Stomach (tissue), 4 donors: ENCODE results near the gene KCNQ1.

ENCODE experiments used
- POLR2A ChIP-seq, 4 donors: fragments of 450-650 bp; IDR thresholded peaks; one replicate each; pipeline ENCODE4 v1.6.1; 2016; ENCODE audit warnings: antibody characterized with exemption in 4 of 4, control low read depth in 2 of 4, mild to moderate bottlenecking in 1 of 4, moderate library complexity in 1 of 4
- TF ChIP-seq, protein P1 (sequence below), 7 experiments: fragments of 450-650 bp in 4 of 7; fragments of 200-600 bp in 3 of 7; sonication (generic) in 3 of 7; IDR thresholded peaks; one replicate each; pipeline ENCODE4 v1.5.1; 2016 to 2019; ENCODE audit warnings: antibody characterized with exemption in 7 of 7, control low read depth in 2 of 7, mild to moderate bottlenecking in 1 of 7

DNA sequence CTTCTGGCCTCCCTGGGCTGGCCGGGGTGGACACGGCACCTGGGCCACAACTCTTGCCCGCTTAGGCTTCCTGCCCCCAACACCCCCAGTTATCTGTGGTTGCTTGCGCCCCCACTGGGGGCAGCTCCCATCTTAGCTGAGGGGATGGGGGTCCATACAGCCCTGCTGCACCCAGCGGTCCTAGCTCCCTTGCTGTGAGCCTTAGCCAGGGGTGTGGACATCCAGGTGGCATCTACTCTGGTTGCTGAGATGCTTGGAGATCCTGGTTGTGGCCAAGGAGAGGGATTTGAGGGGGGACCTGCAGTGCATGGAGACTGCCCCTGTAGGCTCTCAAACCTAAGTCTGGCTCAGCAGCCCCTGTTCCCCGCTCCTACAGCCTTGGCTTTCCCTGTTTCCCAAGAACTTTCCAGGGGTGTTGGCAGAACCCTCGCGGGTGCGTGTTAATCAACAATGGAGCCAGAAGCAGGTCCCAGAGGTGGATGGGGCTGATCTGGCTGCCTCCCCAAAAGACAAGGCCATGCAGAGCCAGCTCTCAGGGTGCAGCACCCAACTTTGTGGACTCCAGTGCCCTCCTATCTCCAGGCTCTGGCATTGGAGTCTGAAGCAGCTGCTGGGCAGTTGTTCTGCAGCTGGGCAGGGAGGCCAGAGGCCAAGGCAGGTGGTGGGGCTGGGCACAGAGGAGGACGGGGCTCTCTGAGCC lies 3.3 kb downstream of the KCNQ1 start:
- TF ChIP-seq, protein P1, sequence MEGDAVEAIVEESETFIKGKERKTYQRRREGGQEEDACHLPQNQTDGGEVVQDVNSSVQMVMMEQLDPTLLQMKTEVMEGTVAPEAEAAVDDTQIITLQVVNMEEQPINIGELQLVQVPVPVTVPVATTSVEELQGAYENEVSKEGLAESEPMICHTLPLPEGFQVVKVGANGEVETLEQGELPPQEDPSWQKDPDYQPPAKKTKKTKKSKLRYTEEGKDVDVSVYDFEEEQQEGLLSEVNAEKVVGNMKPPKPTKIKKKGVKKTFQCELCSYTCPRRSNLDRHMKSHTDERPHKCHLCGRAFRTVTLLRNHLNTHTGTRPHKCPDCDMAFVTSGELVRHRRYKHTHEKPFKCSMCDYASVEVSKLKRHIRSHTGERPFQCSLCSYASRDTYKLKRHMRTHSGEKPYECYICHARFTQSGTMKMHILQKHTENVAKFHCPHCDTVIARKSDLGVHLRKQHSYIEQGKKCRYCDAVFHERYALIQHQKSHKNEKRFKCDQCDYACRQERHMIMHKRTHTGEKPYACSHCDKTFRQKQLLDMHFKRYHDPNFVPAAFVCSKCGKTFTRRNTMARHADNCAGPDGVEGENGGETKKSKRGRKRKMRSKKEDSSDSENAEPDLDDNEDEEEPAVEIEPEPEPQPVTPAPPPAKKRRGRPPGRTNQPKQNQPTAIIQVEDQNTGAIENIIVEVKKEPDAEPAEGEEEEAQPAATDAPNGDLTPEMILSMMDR (IDR thresholded peaks at IDR 0.05): no peak
- TF ChIP-seq POLR2A (IDR thresholded peaks at IDR 0.05): no peak
